Left lung (tissue), 10 donors: ENCODE measurements around the gene SKAP2. TPM values are rescaled to one million over a fixed set of nuclear protein-coding genes. Genes with fewer than 3 reads are reported as not detected.

Experiments used
- ATAC-seq: fragments of 200-7000 bp; cut with Tn5 transposase; one replicate; pipeline ENCODE4 v1.9.1; 2020; ENCODE audit warnings: moderate library complexity
- DNase-seq, 4 donors: peaks; one replicate each; pipeline ENCODE4 v3.0.0-alpha.2; 2013 to 2020
- H3K27ac ChIP-seq, 2 donors: fragments of 200-600 bp; sonication (generic) in 1 of 2; one replicate each; pipeline versions ENCODE4 v1.5.0 to v1.8.0; 2020 to 2021
- H3K27me3 ChIP-seq, 2 donors: fragments of 200-600 bp; sonication (generic) in 1 of 2; one replicate each; pipeline versions ENCODE4 v1.5.0 to v1.8.0; 2020 to 2021
- H3K36me3 ChIP-seq, 2 donors: fragments of 200-600 bp; sonication (generic) in 1 of 2; one replicate each; pipeline versions ENCODE4 v1.5.0 to v1.8.0; 2020 to 2021
- H3K4me1 ChIP-seq, 2 donors: fragments of 200-600 bp; one replicate each; pipeline ENCODE4 v1.8.0; 2021
- H3K4me3 ChIP-seq, 2 donors: fragments of 200-600 bp; sonication (generic) in 1 of 2; one replicate each; pipeline versions ENCODE4 v1.5.0 to v1.8.0; 2020 to 2021; ENCODE audit warnings: mild to moderate bottlenecking in 1 of 2
- H3K9me3 ChIP-seq, 2 donors: fragments of 200-600 bp; sonication (generic) in 1 of 2; one replicate each; pipeline versions ENCODE4 v1.5.0 to v1.8.0; 2020 to 2021
- intact Hi-C, 2 donors: fragments of 100-400 bp; cut with DNase I; formaldehyde crosslinking; loops; one replicate each; pipeline versions ENCODE4 v1.11.2 to v1.14.2; 2022
- polyA plus RNA-seq, 6 donors: library from polyadenylated mRNA; unstranded; fragments of 120-200 nt; gene quantifications; one replicate each; pipeline ENCODE4 v1.2.1, GENCODE V29; 2013; ENCODE audit not compliant: insufficient read length in 6 of 6
- total RNA-seq, 2 donors: library from RNA; stranded (reverse); fragmentation: NEBNext Ultra II Directional; extraction: Animal tissue kit (Norgen Biotek cat#: 25700); gene quantifications; one replicate each; pipeline ENCODE4 v1.2.1, GENCODE V29; 2021
- TF ChIP-seq, protein P1 (sequence below), 2 donors: fragments of 200-600 bp; sonication (generic) in 1 of 2; IDR thresholded peaks; one replicate each; pipeline versions ENCODE4 v1.5.0 to v1.8.0; 2021; ENCODE audit warnings: antibody characterized with exemption in 2 of 2
- donor health status: DM: no; HTN: yes; CAD: no.
- donor health status: DM: no; HTN: no; CAD: no.

Gene SKAP2
- total and polyA plus RNA-seq, 8 donors, result 43.5 to 61.0 (median 47.2) TPM

DNA sequence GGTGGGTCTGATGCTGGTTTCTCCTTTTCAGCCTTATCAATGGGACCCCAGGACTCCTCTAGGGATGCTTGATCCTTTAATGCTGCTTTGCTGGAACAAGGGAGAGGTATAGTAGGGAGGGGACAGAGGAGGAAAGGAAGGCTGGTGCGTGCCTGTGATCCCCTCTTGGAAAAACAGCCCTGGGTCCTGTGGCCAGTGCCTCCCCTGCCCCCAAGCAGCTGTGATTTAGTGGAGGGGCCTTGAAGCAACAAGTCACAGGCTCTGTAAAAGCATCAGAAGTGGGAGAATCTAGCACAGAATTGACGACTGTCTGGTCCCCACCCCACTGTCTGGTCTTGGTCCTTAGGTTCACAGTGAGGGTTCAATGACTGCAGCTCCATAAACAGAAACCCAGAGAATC, 237.7 kb downstream of the SKAP2 start:
- intact Hi-C loops, result no loop called here
- DNase-seq (no peak), ATAC-seq (no peak)
- Histone ChIP-seq H3K4me3 (no peak overlapping the region), H3K27me3 (no peaks in the 10 kb centered on the region), H3K36me3 (no peaks in the 10 kb centered on the region), H3K4me1 (no peaks in the 10 kb centered on the region), H3K27ac (no peak overlapping the region), H3K9me3 (no peaks in the 10 kb centered on the region)
- TF ChIP-seq, protein P1, sequence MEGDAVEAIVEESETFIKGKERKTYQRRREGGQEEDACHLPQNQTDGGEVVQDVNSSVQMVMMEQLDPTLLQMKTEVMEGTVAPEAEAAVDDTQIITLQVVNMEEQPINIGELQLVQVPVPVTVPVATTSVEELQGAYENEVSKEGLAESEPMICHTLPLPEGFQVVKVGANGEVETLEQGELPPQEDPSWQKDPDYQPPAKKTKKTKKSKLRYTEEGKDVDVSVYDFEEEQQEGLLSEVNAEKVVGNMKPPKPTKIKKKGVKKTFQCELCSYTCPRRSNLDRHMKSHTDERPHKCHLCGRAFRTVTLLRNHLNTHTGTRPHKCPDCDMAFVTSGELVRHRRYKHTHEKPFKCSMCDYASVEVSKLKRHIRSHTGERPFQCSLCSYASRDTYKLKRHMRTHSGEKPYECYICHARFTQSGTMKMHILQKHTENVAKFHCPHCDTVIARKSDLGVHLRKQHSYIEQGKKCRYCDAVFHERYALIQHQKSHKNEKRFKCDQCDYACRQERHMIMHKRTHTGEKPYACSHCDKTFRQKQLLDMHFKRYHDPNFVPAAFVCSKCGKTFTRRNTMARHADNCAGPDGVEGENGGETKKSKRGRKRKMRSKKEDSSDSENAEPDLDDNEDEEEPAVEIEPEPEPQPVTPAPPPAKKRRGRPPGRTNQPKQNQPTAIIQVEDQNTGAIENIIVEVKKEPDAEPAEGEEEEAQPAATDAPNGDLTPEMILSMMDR (IDR thresholded peaks at IDR 0.05), result no peak

DNA sequence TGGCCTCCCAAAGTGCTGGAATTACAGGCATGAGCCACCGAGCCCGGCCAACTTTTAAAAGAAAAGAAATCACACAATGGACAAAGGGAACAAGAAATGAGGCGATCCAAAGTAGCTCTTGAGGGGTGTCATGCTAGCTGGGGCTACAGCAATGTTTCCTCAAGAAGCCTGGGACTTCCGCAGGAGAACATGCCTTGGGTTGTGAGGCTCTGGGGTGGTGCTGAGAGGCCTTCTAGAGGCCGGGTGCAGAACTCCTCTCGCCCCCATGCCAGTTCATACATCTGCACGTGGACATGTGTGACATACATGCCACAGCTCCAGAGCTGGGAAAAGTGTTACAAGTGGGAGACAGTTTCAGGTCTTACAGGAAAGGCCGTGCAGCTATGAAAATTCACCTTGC, 238.2 kb downstream of the SKAP2 start:
- Histone ChIP-seq H3K9me3 (no peaks in the 10 kb centered on the region), H3K27me3 (no peaks in the 10 kb centered on the region), H3K36me3 (no peaks in the 10 kb centered on the region), H3K4me1 (no peaks in the 10 kb centered on the region), H3K27ac (no peak overlapping the region), H3K4me3 (no peak overlapping the region)
- TF ChIP-seq, protein P1 (IDR thresholded peaks at IDR 0.05), result no peak
- no peak for DNase-seq
- no peak for ATAC-seq
- intact Hi-C loops, result no loop called here

DNA sequence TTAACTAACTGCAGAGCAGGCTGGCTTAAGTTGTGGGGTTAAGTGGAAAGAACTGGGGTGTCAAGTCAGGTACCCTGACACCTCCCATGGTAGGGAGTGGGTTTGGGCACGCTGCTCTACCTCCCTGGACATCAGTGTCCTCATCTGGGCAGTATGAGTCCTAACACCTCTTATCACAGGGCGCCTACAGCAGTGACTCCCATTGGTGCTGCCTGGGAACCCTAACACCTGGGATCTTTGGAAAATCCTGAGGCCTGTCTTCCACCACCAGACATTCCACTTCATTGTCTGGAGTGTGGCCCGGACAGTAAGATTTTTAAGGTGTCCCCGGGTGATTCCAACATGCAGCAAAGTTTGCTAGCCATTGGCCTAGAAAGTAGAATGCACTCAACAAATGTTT, 239.1 kb downstream of the SKAP2 start:
- ATAC-seq (no peak), DNase-seq (no peak)
- Histone ChIP-seq H3K27ac (no peak overlapping the region), H3K27me3 (no peaks in the 10 kb centered on the region), H3K4me3 (no peak overlapping the region), H3K4me1 (no peaks in the 10 kb centered on the region), H3K36me3 (no peaks in the 10 kb centered on the region), H3K9me3 (no peaks in the 10 kb centered on the region)
- TF ChIP-seq, protein P1 (IDR thresholded peaks at IDR 0.05), result no peak
- intact Hi-C loops, result no loop called here

DNA sequence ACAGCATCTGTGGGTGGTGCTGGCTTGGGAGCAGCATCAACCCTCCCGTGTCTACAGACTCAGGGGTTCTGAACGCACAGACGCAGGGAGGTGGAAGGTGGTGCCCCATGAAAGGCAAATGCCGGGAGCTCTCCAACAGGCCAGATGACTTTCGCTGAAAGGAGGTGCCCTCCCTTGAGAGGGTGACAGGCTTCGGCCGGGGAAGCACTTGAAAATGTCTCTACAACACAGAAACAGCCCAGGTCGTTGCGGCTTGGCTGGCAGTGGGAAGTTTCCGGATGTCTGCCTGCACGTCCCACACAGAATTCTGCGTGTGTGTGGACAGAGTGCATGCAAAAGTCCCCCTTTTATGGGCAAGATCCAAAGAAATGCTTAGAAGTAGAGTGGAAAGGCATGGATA, 239.6 kb downstream of the SKAP2 start:
- H3K27me3 ChIP-seq, result no peaks in the 10 kb centered on the region
- no peak overlapping the region for H3K4me3 ChIP-seq
- no peak overlapping the region for H3K27ac ChIP-seq
- H3K36me3 ChIP-seq, result no peaks in the 10 kb centered on the region
- no peaks in the 10 kb centered on the region for H3K4me1 ChIP-seq
- intact Hi-C loops, result no loop called here
- ATAC-seq, result no peak
- DNase-seq, result no peak
- TF ChIP-seq, protein P1 (IDR thresholded peaks at IDR 0.05), result no peak
- no peaks in the 10 kb centered on the region for H3K9me3 ChIP-seq

DNA sequence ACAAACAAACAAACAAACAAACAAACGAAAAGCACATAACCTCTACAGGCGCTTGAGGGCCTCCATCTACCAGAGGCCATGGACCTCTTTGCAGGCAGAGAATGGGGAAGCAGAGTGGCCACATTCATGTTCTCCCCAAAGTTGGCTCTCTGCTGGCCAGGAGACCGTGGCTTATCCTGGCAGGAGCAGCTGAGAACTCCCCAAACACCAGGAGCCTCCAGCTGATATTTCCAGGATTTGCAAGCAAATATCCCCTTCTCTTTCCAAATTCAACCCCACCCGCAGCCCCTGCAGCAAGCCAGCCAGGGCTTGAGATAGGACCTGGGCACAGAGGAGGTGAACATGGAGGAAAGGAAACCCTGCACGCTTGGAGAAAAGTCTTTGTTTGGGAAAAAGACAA, 240.0 kb downstream of the SKAP2 start:
- Histone ChIP-seq H3K27ac (no peak overlapping the region), H3K27me3 (no peaks in the 10 kb centered on the region), H3K9me3 (no peaks in the 10 kb centered on the region), H3K4me1 (no peaks in the 10 kb centered on the region), H3K36me3 (no peaks in the 10 kb centered on the region), H3K4me3 (no peak overlapping the region)
- DNase-seq (no peak), ATAC-seq (no peak)
- TF ChIP-seq, protein P1 (IDR thresholded peaks at IDR 0.05), result no peak
- intact Hi-C loops, result no loop called here
